Measurements from ENCODE around the gene SPINT2. TPM values are rescaled to one million over a fixed set of nuclear protein-coding genes. Genes with fewer than 3 reads are reported as not detected.

The SPINT2 gene
- total RNA-seq, 1 donor from 2014 or later: 28.0 TPM

DNA sequence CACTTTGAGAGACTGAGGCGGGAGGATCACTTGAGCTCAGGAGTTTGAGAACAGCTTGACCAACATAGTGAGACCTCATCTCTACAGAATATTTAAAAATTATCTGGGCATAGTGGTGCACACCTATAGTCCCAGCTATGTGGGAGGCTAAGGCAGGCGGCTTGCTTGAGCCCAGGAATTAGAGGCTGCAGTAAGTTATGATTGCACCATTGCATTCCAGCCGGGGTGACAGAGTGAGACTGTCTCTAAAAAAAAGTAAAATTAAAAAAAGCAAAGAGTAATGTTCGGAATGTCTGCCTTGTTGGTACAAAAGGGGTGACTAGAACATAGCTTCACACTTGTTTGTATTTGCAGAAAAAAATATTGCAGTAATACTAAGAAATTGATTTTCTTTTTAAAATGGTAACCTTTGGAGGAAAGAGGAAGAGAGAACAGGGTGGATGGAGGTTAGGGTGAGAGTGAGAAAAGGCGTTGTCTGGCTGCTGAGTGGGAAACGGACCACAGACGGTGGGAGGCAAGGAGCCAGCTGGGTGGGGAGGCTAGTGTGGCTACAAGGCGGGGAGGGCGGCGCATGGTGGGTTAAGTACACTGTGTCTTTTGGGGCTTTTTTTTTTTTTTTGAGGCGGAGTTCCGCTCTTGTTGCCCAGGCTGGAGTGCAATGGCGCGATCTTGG, 18.4 kb upstream of the SPINT2 start:
- H3K27me3 Mint-ChIP-seq (ENCODE audit: low read depth): no peaks in the 10 kb centered on the region
- H3K4me1 Mint-ChIP-seq (ENCODE audit: low read depth): peaks cover 53% of the 10 kb centered on the region
- peak overlapping the region; percentile 98 for H3K27ac Mint-ChIP-seq (ENCODE audit: unreplicated experiment)
- TF ChIP-seq, protein P1, sequence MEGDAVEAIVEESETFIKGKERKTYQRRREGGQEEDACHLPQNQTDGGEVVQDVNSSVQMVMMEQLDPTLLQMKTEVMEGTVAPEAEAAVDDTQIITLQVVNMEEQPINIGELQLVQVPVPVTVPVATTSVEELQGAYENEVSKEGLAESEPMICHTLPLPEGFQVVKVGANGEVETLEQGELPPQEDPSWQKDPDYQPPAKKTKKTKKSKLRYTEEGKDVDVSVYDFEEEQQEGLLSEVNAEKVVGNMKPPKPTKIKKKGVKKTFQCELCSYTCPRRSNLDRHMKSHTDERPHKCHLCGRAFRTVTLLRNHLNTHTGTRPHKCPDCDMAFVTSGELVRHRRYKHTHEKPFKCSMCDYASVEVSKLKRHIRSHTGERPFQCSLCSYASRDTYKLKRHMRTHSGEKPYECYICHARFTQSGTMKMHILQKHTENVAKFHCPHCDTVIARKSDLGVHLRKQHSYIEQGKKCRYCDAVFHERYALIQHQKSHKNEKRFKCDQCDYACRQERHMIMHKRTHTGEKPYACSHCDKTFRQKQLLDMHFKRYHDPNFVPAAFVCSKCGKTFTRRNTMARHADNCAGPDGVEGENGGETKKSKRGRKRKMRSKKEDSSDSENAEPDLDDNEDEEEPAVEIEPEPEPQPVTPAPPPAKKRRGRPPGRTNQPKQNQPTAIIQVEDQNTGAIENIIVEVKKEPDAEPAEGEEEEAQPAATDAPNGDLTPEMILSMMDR (IDR thresholded peaks at IDR 0.05): no peak
- H3K36me3 Mint-ChIP-seq (ENCODE audit: low read depth): peaks cover 2% of the 10 kb centered on the region
- peak overlapping the region; percentile 29 for H3K4me3 Mint-ChIP-seq (ENCODE audit: unreplicated experiment)
- H3K9me3 Mint-ChIP-seq (ENCODE audit: low read depth): no peaks in the 10 kb centered on the region
- no peak for DNase-seq (ENCODE audit: low spot score)

DNA sequence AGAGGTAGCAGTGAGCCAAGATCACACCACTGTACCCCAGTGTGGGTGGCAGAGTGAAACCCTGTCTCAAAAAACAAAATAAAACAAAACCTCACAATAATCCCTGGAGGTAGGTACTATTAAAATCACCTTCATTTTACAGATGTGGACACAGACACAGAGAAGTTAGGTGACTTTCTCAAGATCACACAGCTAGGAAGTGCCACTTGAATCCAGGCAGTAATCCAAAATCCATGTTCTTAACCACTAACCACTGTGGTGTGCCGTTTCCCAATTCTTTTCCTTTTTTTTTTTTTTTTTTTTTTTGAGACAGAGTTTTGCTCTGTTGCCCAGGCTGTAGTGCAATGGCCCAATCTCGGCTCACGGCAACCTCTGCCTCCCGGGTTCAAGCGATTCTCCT, 17.2 kb upstream of the SPINT2 start:
- no peaks in the 10 kb centered on the region for H3K27me3 Mint-ChIP-seq (ENCODE audit: low read depth)
- H3K36me3 Mint-ChIP-seq (ENCODE audit: low read depth): peaks cover 2% of the 10 kb centered on the region
- TF ChIP-seq, protein P1 (IDR thresholded peaks at IDR 0.05): no peak
- H3K4me3 Mint-ChIP-seq (ENCODE audit: unreplicated experiment): no peak overlapping the region
- DNase-seq (ENCODE audit: low spot score): no peak
- H3K9me3 Mint-ChIP-seq (ENCODE audit: low read depth): no peaks in the 10 kb centered on the region
- peaks cover 65% of the 10 kb centered on the region for H3K4me1 Mint-ChIP-seq (ENCODE audit: low read depth)
- peak overlapping the region; percentile 98 for H3K27ac Mint-ChIP-seq (ENCODE audit: unreplicated experiment)

DNA sequence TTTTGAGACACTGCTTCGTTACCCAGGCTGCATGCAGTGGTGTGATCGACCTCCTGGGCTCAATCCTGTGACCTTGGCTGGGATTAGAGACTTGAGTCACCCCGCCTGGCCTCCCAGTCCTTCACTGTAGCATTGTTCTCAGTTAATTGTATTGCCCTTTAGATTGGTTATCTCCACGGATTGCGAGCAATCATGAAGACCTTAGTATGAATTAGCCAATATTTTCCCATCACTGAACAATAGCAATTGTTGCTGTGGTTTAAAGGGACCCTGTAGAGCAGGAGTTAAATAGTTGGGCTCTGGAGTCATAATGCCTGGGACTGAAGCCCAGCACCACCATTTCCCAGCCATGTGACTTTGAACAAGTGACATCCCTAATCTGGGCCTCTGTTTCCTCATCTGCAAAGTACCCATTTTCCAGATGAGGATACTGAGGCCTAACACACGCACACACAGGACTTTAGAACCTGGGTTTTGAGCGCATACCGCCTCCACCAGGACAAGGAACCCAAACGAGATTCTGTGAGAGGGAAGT, 16.6 kb upstream of the SPINT2 start:
- DNase-seq (ENCODE audit: low spot score): no peak
- Mint-ChIP-seq H3K36me3 (ENCODE audit: low read depth) (peaks cover 2% of the 10 kb centered on the region), H3K4me3 (ENCODE audit: unreplicated experiment) (no peak overlapping the region), H3K27me3 (ENCODE audit: low read depth) (no peaks in the 10 kb centered on the region), H3K9me3 (ENCODE audit: low read depth) (no peaks in the 10 kb centered on the region), H3K4me1 (ENCODE audit: low read depth) (peaks cover 71% of the 10 kb centered on the region), H3K27ac (ENCODE audit: unreplicated experiment) (peak overlapping the region; percentile 98)
- TF ChIP-seq, protein P1 (IDR thresholded peaks at IDR 0.05): no peak

DNA sequence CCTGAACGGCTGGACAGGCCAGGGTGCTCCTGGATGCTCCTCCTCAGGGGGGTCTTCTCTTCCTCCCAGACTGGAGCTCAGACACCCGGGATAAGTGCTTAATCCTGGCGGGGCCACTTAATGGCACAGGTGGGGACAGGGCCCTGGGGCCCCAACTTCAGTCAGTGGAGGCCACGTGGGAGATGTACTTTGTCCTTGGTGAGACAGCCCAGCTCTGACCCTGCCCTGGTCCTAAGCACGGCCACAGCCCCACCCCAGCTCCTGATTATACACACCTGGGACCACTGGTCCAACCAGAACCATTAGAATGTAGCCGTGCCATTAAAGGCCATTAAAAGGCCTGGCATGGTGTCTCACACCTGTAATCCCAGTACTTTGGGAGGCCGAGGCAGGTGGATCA, 16.0 kb upstream of the SPINT2 start:
- no peak overlapping the region for H3K4me3 Mint-ChIP-seq (ENCODE audit: unreplicated experiment)
- peak overlapping the region; percentile 98 for H3K27ac Mint-ChIP-seq (ENCODE audit: unreplicated experiment)
- TF ChIP-seq, protein P1 (IDR thresholded peaks at IDR 0.05): no peak
- no peaks in the 10 kb centered on the region for H3K27me3 Mint-ChIP-seq (ENCODE audit: low read depth)
- H3K36me3 Mint-ChIP-seq (ENCODE audit: low read depth): peaks cover 2% of the 10 kb centered on the region
- H3K9me3 Mint-ChIP-seq (ENCODE audit: low read depth): no peaks in the 10 kb centered on the region
- H3K4me1 Mint-ChIP-seq (ENCODE audit: low read depth): peaks cover 78% of the 10 kb centered on the region
- DNase-seq (ENCODE audit: low spot score): no peak

DNA sequence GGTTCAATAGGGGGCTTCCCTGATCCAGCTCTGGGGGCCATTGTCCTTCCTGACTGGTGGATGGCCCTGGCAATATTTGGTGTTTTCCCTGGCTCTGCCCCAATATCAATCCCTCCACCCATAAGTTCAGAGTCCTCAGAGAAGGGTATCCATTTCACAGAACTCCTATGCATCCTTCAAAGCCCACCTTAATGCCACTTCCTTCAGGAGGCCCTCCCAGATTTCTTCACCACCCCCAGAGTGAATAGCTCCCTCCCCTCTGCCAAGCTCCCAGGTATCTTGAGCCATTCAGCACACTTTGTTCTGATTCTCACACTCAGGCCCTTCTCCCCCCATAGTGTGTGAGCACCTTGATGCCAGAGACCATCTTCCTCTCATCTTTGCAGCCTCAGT, 13.9 kb upstream of the SPINT2 start:
- H3K27ac Mint-ChIP-seq (ENCODE audit: unreplicated experiment): peak overlapping the region; percentile 95
- H3K4me1 Mint-ChIP-seq (ENCODE audit: low read depth): peaks cover 80% of the 10 kb centered on the region
- H3K36me3 Mint-ChIP-seq (ENCODE audit: low read depth): peaks cover 7% of the 10 kb centered on the region
- no peaks in the 10 kb centered on the region for H3K27me3 Mint-ChIP-seq (ENCODE audit: low read depth)
- H3K9me3 Mint-ChIP-seq (ENCODE audit: low read depth): no peaks in the 10 kb centered on the region
- H3K4me3 Mint-ChIP-seq (ENCODE audit: unreplicated experiment): peak overlapping the region; percentile 64
- no peak for DNase-seq (ENCODE audit: low spot score)
- TF ChIP-seq, protein P1 (IDR thresholded peaks at IDR 0.05): no peak

Data from chondrocyte (in vitro differentiated cells).